SU-DHL-6 (cell line): ENCODE data around the gene ZNF284.
"Not testable (repeated sequence)": the region's sequence is repeated elsewhere in the genome, so short reads cannot be mapped to it uniquely, and the experiment has no call there.

ENCODE experiments used
- H2AFZ ChIP-seq: fragments of 200-600 bp; sonication (generic); 2 replicates; pipeline ENCODE4 v1.6.1; 2014; ENCODE audit warnings: low read depth, mild to moderate bottlenecking, moderate library complexity, mixed read lengths, antibody characterized with exemption, low read length; ENCODE audit not compliant: severe bottlenecking
- H3F3A ChIP-seq: fragments of 200-600 bp; shearing (Covaris generic); 2 replicates; pipeline ENCODE4 v1.6.0; 2016; ENCODE audit warnings: antibody characterized with exemption, mild to moderate bottlenecking; ENCODE audit not compliant: insufficient read depth
- H3K27ac ChIP-seq: fragments of 200-600 bp; sonication (generic); 2 replicates; pipeline ENCODE4 v1.5.1; 2016; ENCODE audit warnings: low read depth, mild to moderate bottlenecking, low read length, moderate library complexity, mixed read lengths
- H3K27me3 ChIP-seq: fragments of 200-600 bp; sonication (generic), shearing (Covaris generic); 2 replicates; pipeline ENCODE4 v1.6.0; 2014; ENCODE audit warnings: mild to moderate bottlenecking, low read length
- H3K36me3 ChIP-seq: fragments of 200-600 bp; sonication (generic); 2 replicates; pipeline ENCODE4 v1.6.1; 2014; ENCODE audit warnings: mild to moderate bottlenecking, low read length, mixed read lengths
- H3K4me2 ChIP-seq: fragments of 300-600, 200-600 bp; shearing (Covaris generic), sonication (generic); 2 replicates; pipeline ENCODE4 v1.6.0; 2014; ENCODE audit warnings: low read length, low read depth, mild to moderate bottlenecking; ENCODE audit not compliant: poor library complexity, severe bottlenecking
- H3K4me3 ChIP-seq: fragments of 200-600 bp; sonication (generic); 2 replicates; pipeline ENCODE4 v1.5.1; 2014; ENCODE audit warnings: antibody characterized with exemption, low read length, mild to moderate bottlenecking, mixed read lengths; ENCODE audit not compliant: insufficient read depth, poor library complexity, severe bottlenecking
- H3K79me2 ChIP-seq: fragments of 200-600 bp; sonication (generic); 2 replicates; pipeline ENCODE4 v1.6.1; 2014; ENCODE audit warnings: mild to moderate bottlenecking, low read length, moderate library complexity; ENCODE audit not compliant: insufficient read depth
- H3K9ac ChIP-seq: fragments of 200-600 bp; sonication (generic); 2 replicates; pipeline ENCODE4 v1.7.0; 2014; ENCODE audit warnings: mild to moderate bottlenecking, low read length
- H3K9me2 ChIP-seq: fragments of 200-600 bp; sonication (generic); replicated peaks from 2 replicates; pipeline ENCODE4 v1.6.1; 2014; ENCODE audit warnings: low read length; ENCODE audit not compliant: insufficient read depth
- H3K9me3 ChIP-seq: fragments of 200-600 bp; sonication (generic); 2 replicates; pipeline ENCODE4 v1.6.1; 2014; ENCODE audit warnings: low read length, mixed read lengths; ENCODE audit not compliant: insufficient read depth
- H4K20me1 ChIP-seq: fragments of 200-600 bp; sonication (generic); 2 replicates; pipeline ENCODE4 v1.6.1; 2014; ENCODE audit warnings: low read depth, mild to moderate bottlenecking, antibody characterized with exemption, low read length, moderate library complexity, mixed read lengths
- CTCF ChIP-seq: fragments of 200-600 bp; sonication (generic); IDR thresholded peaks from one replicate; pipeline ENCODE4 v1.5.1; 2017; ENCODE audit warnings: antibody characterized with exemption, mild to moderate bottlenecking, low read length, moderate library complexity; ENCODE audit not compliant: insufficient read depth, poor library complexity, severe bottlenecking
- EZH2phosphoT487 ChIP-seq: fragments of 200-600 bp; sonication (generic), shearing (Covaris generic); conservative IDR thresholded peaks from 2 replicates; pipeline ENCODE4 v1.6.1; 2018; ENCODE audit warnings: mild to moderate bottlenecking, antibody characterized with exemption, low read length, moderate library complexity, mixed read lengths

The ZNF284 gene

DNA sequence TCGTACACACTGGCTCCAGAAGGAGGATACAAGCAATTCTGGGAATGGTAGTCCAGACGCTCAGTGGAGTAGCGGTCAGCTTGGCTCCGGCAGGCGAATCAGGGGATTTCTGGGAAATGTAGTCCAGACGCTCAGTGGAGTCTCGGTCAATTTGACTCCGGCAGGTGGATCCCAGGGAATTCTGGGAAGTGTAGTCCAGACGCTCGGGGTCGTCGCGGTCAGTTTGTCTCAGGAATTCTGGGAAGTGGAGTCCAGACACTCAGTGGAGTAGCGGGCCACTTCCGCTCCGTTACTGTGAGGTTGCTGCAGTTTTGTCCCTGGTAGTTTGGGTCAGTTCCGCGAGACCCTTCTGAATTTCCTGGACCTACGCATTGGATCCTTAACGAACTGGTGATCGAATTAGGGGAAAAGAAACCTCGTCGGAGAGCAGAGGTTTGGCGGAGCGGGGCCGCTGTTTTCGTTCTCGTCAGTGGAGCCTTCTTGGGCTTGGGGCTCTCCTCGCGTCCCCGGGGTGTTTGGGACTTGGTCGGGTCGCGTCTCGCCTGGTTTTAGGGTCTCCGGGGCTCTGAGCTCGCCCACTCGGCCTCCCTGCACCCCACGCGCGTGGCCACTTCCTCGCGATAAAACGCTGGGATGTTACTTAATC lies 41.3 kb downstream of the ZNF284 start, which contains the start of gene ZNF225:
TSS of gene ZNF225 (plus strand) at position 262 of the 646 bp plus-strand sequence. CDS start 2,429 bp downstream, outside the sequence.
- H3F3A ChIP-seq, result no peaks in the 10 kb centered on the region
- 0 out of 2 replicates have a peak, but pooled peaks cover 4% of the 10 kb centered on the region for H3K36me3 ChIP-seq
- H3K4me2 ChIP-seq, result peak within 1 kb of the TSS; percentile 95
- TF ChIP-seq EZH2phosphoT487 (no peak), CTCF (no peak)
- H3K4me3 ChIP-seq, result peak within 1 kb of the TSS; percentile 96
- H4K20me1 ChIP-seq, result no peaks in the 10 kb centered on the region
- no peaks in the 10 kb centered on the region for H3K27me3 ChIP-seq
- peak within 1 kb of the TSS; percentile 99 for H2AFZ ChIP-seq
- H3K27ac ChIP-seq, result no peak within 1 kb of the TSS
- peaks cover 5% of the 10 kb centered on the region; the same call in 1 of the 2 replicates for H3K79me2 ChIP-seq
- peak within 1 kb of the TSS; percentile 73 for H3K9ac ChIP-seq
- 0 out of 2 replicates have a peak, but pooled peaks cover 4% of the 10 kb centered on the region for H3K9me3 ChIP-seq
- H3K9me2 ChIP-seq, result no peaks in the 10 kb centered on the region

- no peak overlapping the region for H3K27ac ChIP-seq
- H4K20me1 ChIP-seq, result no peaks in the 10 kb centered on the region
- H3K27me3 ChIP-seq, result no peaks in the 10 kb centered on the region
- H3K9me3 ChIP-seq, result 0 out of 2 replicates have a peak, but pooled peaks cover 3% of the 10 kb centered on the region
- 0 out of 2 replicates have a peak, but pooled peaks cover 4% of the 10 kb centered on the region for H3K36me3 ChIP-seq
- H3K4me2 ChIP-seq, result peak overlapping the region; percentile 95
- no peaks in the 10 kb centered on the region for H3F3A ChIP-seq
- H2AFZ ChIP-seq, result peak overlapping the region; percentile 99
- H3K4me3 ChIP-seq, result peak overlapping the region; percentile 96
- H3K9me2 ChIP-seq, result no peaks in the 10 kb centered on the region
- TF ChIP-seq CTCF (no peak), EZH2phosphoT487 (no peak)
- peaks cover 5% of the 10 kb centered on the region; the same call in 1 of the 2 replicates for H3K79me2 ChIP-seq
- H3K9ac ChIP-seq, result peak overlapping the region; percentile 73
Measured at GRCh38 chr19:44113784-44114390, 41.9 kb downstream of the ZNF284 start.

DNA sequence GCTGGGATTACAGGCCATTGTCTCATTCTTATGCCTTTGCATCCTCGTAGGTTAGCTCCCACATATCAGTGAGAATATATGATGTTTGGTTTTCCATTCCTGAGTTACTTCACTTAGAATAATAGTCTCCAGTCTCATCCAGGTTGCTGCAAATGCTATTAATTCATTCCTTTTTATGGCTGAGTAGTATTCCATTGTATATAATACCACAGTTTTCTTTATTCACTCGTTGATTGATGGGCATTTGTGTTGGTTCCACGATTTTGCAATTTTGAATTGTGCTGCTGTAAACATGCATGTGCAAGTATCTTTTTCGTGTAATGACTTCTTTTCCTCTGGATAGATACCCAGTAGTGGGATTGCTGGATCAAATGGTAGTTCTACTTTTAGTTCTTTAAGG lies 49.2 kb downstream of the ZNF284 start:
- not testable (repeated sequence) for H3K9ac ChIP-seq, H3K4me2 ChIP-seq, H3K4me3 ChIP-seq, H3K79me2 ChIP-seq, H2AFZ ChIP-seq, H3F3A ChIP-seq, H3K9me2 ChIP-seq, H3K9me3 ChIP-seq, H3K27me3 ChIP-seq, H4K20me1 ChIP-seq, H3K27ac ChIP-seq
- peaks cover 11% of the 10 kb centered on the region; the same call in 1 of the 2 replicates for H3K36me3 ChIP-seq

- no peaks in the 10 kb centered on the region for H3K79me2 ChIP-seq
- TF ChIP-seq EZH2phosphoT487, result no peak
- no peak for TF ChIP-seq CTCF
- H3K27me3 ChIP-seq, result no peaks in the 10 kb centered on the region
- no peaks in the 10 kb centered on the region for H3F3A ChIP-seq
- H3K4me2 ChIP-seq, result no peak overlapping the region
- no peak overlapping the region for H3K4me3 ChIP-seq
- H3K9ac ChIP-seq, result no peak overlapping the region
- H4K20me1 ChIP-seq, result no peaks in the 10 kb centered on the region
- no peaks in the 10 kb centered on the region for H3K9me2 ChIP-seq
- peaks cover 34% of the 10 kb centered on the region for H3K36me3 ChIP-seq
- no peak overlapping the region for H2AFZ ChIP-seq
- H3K9me3 ChIP-seq, result peaks cover 5% of the 10 kb centered on the region; the same call in 1 of the 2 replicates
- H3K27ac ChIP-seq, result no peak overlapping the region
Measured at GRCh38 chr19:44131955-44132354, 60.0 kb downstream of the ZNF284 start.
